NCI-H69 (cell line): ENCODE data around the gene NT5DC4.

ENCODE experiments used
- DNase-seq: peaks from one replicate; lab custom pipeline; 2025; lab: John Stamatoyannopoulos, UW

Gene NT5DC4

DNA sequence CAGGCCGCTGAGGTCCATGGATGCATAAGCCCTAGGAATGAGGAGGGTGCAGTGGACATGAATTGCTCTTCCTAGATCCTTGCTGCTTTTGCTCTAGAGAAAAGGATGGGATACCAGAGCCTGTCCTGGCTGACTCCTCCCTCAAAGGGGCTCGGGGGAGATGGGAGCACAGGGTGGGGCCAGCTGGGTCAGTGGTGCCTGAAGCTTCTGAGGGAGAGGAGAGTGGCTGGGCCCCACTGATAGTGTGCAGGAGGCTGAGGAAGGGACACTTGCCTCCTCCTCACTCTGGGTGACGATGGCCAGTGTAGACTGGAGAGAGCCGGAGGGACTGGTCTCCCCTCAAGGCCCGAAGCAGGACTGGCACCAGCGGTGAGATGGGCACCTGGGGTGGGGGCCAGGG is at the start of gene NT5DC4:
NT5DC4 (plus strand) TSS at position 236 of the 400 bp plus-strand sequence; CDS start at position 296, 60 bp downstream.
- DNase-seq = no peak

DNA sequence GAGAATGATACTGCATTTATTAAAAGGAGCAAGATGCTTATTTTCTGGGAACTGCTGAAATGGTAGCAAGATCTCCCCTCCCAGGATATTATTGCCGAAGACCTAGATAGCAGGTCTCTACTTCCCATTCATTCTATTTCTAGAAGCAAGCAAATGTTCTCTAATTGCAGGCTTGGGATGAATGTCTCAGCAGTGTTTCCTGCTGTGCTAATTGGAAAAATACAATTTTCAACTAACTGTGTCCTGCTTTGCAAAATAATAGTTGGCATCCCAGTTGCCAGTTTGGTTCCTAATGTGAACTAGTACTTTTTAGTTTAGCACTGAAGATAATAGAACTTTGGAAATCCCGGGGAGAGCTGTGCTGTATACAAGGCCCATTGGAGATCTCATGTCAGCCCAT is 49.0 kb upstream of the NT5DC4 start:
- peak; percentile 84 for DNase-seq

DNA sequence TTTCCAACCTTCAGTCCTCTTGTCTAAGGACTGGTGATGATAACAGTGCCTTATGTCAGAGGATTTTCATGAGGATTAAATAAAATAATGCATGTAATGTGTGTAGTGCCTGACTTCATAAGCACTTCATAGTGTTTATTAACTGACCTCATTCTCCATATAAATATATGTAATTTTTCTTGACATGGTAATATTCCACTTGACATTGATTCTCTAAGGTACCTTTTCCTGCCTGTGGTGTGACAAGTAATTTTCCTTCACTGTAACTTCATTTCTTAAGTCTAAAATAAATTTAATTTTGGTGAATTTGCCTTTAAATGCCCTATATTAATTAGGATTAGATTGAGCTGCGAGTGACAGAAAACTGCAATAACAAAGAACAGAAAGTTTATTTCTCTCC is 47.8 kb upstream of the NT5DC4 start:
- no peak for DNase-seq

DNA sequence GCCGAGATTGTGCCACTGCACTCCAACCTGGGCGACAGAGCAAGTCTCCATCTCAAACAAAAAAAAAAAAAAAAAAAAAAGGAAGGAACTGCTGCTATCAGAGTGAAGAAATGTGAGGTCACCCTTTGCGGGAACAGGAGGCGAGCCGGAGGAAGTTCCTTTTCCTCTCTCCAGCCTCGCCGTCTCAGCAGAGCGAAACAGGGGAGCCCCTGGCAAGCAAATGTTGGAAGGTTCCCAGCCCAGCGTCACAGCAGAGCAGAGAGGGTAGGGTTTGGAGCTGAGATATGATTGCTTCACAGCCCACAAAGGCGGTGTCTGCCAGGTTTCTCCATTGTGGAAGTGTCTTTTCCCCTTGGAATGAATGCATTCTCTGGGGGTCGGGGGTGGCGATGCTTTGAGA is 46.6 kb upstream of the NT5DC4 start:
- DNase-seq = no peak

DNA sequence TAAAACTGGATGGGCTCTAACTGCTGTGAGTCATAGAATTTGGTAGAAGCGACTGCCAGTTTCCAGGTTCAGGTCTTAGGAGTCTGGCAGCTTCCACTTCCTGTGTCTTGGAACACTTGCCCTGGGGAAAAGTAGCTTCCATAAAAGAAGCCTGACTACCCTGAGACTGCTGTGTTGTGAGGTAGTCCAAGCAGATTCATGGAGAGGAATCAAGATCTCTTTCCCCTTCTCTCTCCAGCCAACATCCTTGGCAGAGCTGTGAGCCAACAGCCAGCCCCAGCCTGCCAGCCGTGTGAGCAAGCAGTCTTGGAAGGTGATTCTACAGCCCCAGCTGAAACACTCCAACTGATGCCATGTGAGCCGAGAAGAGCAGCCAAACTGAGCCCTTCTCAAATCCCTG is 41.3 kb upstream of the NT5DC4 start:
- DNase-seq = peak; percentile 51

DNA sequence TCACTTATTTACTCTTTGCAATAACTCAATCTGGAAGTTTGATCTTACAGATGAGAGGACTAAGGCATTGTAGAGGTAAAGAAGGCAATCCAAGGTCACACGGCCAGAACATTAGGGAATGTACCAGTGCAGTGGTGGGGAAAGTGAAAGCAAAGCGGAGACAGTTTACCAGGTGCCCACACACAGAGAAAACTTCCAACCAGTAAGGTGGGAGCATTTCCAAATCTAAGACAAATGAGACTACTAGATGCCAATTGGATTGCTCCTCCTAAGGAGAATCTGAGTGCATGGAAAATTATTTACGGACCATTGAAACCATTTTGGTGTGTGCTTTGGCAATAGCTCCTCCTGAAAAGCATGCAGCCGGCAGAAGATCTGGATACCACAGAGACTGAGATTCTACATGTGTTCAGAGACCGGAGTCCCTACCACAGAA is 40.1 kb upstream of the NT5DC4 start:
- DNase-seq = no peak

DNA sequence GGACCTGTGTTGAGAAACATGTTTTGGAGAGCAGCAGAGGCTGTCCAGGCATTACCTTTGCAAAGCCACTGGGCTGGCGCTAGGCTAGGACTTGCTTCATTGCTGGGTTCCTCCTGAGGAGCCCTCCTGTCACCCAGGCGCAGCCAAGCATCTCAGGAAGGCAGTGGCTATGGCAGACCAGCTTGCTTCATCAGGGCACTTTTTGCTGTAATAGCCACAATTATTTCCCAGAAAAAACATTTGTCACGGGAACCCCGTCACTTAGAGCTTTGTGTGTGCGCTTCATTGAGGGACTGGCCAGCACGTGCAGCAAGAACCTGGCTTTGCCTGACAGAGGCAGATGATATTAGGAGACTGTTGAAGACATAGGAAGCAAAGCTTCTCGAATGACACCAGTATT is 38.7 kb upstream of the NT5DC4 start:
- DNase-seq = no peak

DNA sequence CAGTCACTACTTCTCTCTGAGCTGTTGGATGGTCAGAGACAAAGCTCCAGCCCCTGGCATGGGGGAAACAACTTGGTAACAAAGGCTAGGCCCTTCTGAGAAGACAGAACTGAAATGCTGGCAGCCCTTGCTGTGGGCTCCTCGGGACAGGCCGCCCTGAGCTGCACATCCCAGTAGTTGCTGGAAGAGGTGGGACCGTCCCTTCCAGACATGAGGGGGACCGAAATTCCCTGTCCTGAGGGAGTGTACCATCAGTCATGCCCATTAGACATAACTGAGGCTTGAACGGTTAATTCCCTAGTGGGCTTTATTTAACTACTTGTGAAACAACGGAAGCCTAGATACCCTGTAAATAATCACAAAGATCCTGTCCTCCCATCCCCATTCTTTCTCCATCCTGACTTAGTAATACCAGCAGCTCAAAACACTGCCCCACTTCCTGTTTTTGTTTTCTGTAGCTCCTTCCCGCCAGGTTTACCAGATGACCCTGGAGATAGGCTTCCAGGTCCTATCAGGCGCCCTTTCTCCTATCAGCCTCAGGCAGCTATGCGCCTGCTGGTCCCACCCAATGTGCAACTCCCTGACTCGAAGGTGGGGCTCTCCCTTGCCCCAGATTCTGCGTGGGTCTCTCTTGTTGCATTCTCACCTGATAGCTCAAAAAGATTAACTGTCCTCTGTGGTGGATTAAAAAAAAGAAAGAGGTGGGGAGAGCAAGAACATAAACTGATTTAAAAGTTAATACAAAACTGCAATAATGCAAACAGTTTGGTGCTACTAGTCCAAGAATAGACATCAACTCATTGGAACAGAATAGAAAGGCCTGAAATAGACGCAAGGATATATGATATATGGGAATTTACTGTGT is 37.0 kb upstream of the NT5DC4 start:
- DNase-seq = no peak

DNA sequence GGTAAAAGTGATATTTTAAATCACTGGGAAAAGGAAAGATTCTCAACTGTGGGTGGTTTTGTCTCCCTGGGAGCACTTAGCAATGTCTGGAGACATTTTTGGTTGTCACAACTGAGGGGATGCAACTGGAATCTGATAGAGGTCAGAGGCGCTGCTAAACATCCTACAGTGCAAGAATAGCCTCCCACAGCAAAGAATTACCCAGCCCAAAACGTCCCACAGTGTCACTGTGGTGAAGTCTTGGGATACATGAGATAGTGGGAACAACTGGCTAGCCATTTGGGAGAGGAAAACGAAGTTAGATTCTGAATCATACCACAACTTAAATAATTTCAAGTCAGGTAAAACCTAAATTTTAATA is 36.4 kb upstream of the NT5DC4 start:
- DNase-seq = no peak

DNA sequence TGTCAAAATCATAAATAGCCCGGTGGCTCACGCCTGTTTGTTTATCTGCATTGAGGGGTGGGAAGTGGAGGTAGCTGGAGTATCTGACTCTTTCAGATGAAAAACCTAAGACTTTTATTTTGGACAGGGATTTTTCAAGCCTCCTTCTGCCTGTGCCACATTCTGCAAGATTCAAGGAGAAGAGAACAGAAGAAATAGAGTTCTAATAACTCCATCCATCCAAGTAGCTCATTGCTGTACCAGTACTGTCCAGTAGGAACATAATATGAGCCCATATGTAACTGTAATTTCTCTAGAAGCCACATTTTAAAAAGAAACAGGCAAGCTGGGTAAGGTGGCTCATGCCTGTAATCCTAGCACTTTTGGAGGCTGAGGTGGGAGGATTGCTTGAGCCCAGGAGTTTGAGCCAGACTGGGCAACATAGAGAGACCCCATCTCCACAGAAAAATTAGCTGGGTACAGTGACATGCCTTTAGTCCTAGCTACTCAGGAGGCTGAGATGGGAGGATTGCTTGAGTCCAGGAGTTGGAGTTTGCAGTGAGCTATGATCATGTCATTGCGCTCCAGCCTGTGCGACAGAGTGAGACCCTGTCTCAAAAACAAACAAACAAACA is 35.4 kb upstream of the NT5DC4 start:
- DNase-seq = no peak

DNA sequence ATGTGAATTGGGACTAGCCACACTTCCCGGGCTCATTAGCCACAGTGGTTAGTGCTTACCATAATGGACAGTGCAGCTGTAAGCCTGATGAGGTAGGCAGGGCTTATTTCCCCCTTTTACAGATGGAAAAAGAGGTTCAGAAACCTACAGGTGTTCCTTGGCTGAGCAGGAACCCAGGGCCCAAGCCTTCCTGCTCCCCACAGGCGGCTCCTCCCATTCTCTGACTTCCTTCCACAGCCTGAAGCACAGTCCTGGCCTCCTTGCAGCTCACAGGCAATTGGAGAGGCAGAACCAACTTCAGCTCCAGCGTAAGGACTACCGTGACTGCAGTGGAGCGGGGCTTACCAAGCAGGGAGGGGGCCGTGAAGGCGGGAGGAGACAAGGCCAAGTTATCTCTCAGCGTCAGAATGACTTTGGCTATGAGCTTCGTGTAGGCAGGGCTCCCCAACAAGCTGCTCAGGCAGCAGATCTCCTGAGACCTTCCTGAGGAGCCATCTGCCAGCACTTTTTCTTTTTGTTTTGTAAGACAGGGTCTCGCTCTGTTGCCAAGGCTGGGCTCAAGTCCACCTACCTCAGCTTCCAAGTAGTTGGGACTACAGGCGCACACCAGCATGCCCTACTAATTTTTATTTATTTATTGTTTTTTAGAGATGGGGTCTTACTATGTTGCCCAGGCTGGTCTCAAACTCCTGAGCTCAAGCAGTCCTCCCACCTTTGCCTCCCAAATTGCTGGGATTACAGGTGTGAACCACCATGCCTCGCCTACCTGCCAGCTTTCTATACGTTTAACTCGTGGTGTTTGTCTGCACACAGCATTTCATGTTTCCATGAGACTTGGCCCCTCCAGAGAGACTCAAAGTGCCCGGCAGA is 34.2 kb upstream of the NT5DC4 start:
- no peak for DNase-seq

DNA sequence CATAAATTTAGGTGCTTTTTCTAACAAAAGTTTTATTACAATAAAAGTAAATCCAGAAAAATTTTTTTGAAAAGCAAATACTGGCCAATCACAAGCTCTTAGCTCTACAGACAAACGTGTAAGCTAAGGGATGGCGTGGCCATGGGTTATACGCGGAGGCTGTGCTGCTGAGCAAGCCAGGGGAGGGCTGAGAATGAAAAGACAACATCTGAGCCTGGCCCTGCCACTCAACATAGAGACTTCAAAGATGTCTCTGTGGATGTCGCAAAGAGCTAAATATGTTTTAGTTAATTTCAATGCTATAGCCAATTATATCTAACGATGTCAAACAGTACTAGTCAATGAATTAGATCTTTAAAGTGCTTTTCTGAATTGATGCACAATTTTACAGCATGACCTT is 33.3 kb upstream of the NT5DC4 start:
- DNase-seq = no peak

DNA sequence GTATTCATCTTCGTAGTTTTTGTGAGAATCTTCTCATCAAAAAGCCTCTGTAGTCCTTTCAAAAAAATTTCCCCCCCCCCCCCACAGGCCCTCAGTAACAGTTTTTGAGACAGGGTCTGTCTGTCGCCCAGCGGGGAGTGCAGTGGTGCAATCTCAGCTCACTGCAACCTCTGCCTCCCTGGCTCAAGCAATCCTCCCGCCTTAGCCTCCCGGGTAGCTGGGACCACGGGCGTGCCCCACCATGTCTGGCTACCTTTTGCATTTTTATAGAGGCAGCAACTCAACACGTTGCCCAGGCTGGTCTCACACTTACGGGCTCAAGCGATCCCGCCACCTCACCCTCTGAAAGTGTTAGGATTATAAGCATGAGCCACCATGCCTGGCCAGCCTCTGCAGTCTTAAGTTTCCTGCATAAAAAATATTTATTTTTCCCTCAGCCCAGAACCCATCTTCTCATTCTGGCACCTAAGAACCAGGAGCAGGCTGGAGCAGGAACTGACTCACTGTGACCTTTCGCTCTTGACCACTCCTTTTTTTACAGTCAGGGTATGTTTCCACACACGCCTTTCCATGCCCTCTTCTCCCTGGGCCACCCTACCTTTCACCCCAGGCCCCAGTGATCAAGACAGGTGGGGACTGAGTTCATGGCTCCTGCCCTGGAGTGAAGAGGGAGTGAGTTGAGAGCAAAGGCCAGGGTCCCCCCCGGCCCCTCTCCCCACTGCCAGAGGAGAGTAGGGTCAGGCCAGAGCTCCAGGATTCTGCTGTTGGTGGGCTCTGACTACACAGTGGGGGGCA is 32.5 kb upstream of the NT5DC4 start:
- DNase-seq = no peak

DNA sequence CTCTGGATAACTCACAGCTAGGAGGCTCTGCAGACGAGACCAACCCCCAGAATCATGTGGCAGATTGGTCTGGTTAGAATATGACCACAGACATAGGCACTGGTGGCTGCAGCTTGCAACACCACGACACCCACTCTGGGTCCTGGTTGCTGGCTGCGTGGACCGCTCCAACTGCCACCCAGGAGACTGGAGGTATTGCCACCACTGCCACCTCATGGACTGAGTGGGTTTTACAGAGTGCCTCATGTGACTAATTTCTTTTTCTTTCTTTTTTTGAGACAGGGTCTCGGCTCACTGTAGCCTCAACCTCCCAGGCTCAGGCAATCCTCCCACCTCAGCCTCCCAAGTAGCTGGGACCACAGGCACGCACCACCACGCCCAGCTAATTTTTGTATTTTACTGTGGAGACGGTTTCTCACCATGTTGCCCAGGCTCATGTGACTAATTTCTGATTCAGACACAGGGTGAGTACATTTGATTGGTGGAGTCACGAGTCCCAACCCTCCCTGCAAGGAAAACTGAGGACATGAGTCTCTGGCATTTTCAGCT is 29.9 kb upstream of the NT5DC4 start:
- peak; percentile 63 for DNase-seq

DNA sequence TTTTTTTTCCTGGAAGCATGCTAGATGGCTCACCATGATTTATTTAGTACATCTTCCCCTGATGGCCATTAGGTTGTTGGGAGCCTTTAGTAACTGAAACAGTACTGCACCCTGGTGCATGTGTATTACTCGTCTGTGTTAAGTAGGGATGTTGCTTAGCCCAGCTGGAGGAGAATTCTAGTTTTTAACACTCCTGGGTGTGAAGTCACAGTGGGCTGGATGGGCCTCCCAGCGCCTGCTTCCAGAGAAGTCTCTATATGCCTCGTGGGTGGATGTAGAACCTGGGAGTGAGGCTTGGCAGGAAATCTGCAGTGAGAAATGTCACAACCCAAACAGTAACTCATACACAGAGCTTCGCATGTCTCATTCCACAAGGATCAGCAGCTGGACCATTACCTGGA is 28.9 kb upstream of the NT5DC4 start:
- DNase-seq = no peak

DNA sequence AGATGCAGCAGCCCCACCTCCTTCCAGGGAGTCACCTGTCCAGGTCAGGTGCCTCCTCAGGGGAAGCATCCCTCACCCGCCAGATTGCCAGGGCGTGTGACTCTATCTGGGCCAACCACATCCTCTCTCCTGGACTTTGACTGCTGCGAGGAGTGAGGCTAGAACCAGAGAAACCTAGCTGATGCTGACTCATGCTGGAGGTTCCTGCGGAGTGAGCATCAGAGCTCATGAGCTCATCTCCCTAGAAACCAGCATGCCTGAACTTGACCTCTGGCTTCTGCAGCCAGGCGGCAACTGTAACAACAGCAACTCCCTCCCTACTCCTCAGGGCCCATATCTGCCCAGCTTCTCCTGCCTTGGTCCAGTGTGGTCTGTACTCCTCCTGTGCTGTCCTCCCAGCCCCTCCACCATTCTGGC is 28.3 kb upstream of the NT5DC4 start:
- DNase-seq = peak; percentile 79

DNA sequence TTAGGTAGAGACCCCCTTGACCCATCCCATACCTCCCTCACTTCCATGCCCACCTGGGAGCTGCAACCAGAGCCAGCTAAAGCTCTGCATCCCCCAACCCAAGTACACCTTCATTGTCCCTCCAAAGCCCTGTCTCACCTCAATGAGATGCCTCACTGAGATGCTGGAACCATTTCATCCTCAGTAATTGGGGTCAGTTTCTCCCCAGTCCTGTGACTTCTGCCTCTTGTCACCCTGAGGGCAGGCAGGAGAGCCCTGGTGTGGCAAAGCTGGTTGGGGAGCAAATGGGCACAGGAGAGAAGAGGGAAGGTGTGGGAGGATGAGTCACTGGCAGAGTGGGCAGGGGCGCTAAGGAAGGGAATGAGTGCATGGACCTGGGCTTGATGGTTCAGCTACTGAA is 27.9 kb upstream of the NT5DC4 start:
- DNase-seq = no peak

DNA sequence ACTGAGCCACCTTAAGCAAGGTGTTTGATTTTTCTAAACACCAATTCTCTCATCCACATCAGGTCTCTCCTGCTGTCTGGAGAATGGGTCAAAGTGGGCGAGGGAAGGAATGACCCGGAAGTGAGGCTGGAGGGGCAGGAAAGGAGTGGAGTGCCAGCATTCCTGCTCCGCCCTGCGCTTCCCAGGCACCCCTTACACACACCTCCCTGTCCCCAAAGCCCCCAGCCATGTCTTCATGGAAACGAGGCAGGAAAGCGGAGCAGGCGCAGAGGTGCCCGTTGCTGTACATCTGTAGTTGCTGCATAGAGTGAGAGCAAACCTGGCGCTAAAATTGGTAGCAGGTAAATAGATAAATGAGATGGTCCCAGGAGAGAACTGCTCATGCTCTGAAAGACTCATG is 27.2 kb upstream of the NT5DC4 start:
- DNase-seq = no peak

DNA sequence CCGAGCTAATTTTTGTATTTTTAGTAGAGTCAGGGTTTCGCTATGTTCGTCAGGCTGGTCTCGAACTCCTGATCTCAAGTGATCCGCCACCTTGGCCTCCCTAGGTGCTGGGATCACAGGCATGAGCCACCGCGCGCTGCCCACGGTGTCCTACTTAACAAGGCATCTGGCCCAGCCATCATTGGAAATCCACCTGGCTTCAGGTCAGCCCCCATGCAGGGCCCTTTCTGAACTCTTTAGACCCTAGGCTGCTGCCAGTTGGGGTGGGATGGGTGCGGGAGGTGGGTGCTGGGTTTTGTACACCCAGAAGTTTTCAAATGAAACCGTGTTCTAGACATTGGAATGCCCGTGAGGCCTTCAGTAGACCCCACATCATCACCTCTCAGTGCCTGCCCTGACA is 26.6 kb upstream of the NT5DC4 start:
- DNase-seq = no peak

DNA sequence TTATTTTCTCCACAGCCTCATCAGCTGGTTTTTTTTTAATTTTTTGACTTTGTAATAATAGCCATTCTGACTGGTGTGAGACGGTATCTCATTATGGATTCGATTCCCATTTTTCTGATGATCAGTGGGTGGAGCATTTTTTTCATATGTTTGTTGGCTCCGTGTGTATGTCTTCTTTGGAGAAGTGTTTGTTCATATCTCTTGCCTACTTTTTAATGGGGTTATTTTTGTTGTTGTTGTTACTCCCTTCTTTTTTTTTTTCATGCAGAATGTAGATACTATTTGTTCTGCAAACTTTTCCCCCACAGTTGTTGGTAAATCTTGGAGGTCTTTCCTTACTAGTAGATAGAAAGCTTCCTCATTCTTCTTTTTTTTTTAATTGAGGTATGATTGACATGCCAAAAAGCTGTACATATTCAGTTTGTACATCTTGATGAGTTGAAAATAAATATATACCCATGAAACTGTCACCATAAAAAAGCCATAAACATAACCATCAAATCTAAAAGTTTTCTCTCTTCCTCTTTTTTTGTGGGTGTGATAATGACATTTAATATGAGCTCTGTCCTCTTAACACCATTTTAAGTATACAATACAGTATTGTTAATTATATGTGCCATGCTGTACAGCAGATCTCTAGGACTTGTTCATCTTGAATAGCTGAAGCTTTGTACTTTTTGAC is 21.8 kb upstream of the NT5DC4 start:
- no peak for DNase-seq
